Fibroblast of skin of right quadriceps (primary cell): Measurements from ENCODE around the gene ZBTB47.

ENCODE experiments used
- DNase-seq: peaks from one replicate; pipeline ENCODE4 v3.0.0-alpha.2; 2013

Gene ZBTB47

DNA sequence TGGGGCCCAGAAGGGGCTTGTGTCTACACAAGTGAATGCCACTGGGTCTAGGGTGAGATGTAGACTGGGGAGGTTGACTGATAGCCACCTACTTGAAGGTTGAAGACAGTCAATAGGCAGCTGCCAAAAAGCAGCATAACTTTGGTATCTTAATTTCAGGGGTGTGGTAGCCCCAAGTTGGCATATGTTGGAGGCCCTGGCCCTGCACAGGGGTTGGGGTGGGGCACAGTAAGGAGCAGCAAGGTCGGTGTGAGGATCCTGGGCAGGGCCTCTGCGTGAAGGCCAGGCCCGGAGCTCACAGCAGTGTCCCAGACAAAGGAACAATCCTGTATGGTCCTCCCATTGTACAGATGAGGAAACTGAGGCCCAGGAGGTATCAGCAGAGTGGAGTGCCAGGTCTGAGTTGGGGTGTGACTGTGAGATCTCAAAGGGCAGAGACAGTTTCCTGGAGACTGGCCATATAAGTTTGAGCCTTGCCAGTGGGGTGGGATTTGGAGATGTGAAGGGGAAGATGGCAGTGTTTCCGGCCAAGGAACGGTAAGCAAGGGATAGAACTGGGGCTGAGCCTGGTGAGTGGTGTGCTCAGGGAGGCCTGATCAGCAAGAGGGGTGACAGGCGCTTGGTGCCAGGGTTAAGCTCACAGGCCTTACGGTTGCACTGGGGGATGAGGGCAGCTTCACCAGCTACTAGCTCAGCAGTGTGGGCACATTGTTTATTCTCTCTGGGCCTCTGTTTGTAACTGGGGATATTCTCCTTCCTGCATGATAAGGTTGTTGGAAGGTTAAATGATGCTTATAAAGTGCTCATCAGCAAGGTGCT is 33.5 kb downstream of the ZBTB47 start:
- DNase-seq, result no peak

- DNase-seq, result no peak
These were observed 34.5 kb downstream of the ZBTB47 start for GRCh38 chr3:42688016-42688415.

- no peak for DNase-seq
These were observed 35.3 kb downstream of the ZBTB47 start for GRCh38 chr3:42688487-42689420.

- DNase-seq, result no peak
These were observed 36.0 kb downstream of the ZBTB47 start for GRCh38 chr3:42689421-42690014.

DNA sequence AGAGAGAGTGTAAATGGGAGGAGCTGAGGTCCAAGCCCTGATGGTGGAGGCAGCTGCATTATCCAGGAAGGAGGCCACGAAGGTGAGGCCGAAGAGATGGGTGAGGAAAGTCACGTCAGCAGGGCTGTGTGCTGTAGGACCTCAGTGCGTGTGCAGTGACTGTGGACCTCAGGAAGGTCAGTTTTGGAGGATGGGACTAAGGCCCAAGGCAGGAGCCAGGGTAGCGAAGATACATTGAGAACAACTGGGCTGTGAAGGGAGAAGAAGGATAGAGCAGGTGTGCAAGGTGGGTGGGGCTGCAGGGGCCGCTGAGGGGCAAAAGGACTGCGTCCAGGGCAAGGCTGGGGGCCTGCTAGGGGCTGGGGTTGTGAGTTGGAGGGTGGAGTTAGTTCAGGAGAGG is 36.7 kb downstream of the ZBTB47 start:
- no peak for DNase-seq

- DNase-seq, result no peak
These were observed 37.5 kb downstream of the ZBTB47 start for GRCh38 chr3:42690766-42691680.

DNA sequence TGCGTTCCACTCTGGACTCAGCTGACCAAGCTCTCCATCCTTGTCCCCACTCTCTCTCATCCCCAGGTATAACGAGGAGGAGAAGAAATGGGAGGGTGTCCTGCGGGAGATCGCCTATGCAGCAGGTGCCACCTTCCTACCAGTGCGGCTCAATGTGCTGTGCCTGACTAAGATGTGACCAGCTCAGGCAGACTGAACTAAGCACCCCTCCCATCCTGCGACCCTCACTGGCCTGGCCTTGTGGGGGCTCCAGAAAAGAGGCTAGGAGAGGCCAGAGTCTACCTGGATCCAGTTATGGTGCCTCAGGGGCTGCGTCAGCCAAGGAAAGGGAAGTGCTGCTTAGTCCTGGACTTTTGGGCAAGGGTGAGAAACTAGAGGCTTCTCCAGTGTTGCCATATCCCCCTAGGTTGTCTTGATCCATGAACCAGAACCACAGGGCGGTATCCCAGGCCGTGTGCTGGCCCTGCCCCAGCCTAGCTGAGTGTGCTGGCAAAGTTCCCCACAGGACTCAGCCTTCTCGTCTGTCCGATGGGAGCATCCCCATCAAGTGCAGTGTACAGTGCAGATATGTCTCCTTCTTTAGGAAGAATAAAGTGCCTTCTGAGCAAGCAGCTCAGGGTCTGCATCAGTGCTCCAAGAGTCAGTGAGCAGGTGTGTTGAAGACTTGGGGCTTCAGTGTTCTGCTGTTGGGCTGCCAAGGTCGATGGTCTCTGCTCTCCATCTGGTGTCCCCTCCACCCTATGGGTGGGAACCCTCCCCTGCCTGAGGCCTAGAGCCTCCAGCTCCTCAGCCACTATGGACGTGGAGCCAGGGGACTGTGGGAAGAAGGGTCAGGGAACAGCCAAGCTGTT is 38.5 kb downstream of the ZBTB47 start:
- no peak for DNase-seq

DNA sequence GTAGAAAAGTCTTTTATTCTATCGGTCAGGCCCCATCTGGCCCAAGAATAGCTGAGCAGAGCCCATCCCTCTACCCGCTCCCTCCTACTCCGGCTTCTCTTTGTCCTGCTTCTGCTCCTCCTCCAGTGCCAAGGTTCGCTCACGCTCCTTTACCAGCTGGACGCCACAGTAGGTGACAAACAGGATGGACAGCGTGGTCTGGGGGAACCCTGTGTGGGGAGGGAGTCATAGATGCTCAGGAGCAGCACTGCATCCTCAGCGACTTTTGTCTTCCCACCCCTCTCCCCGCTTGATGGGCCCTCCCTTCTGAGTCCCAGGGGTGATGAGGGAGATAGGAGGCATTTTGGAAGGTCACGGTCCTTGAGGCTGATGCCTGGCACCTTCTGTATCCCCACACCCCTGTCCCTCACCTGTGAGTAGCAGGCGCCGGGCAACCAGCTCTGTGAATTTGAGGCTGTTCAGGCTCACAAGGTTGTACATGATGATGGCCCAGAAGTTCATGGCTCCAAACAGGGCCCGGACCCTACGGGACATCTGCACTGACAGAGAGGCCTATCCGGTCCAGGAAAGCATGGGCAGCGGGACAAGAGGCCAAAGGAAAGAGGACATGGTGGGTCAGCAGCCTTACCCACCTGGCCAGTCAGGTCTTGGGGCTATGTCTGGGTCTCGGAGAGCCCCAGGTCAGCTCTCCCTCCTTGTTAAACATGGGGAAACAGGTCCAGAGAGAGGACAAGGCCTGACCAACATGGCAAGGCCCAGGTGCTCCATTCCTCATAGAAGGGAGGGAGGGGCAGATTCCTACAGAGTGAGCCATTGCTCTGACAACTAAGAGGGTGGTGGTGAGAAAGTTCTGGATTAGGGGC is 39.4 kb downstream of the ZBTB47 start:
- DNase-seq, result no peak

DNA sequence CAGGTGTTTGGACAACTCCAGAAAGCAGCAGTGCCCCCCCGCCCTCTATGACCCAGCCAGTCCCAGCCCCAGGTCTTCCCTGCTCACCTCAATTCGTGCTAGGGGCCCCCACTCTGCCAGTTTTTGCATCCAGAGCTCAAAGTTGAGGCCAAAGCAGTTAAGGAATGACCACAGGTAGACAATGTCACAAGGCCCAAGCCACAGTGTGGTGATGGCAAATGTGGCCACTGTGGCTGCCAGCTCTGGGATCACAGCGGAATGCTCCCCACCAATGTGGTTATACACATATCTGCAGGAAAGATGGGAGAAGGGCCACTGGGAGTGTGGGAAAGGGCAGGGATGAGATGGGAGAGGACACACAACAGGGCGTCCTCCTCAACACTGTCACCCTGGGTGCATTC is 40.0 kb downstream of the ZBTB47 start:
- no peak for DNase-seq

- DNase-seq, result no peak
These were observed 40.9 kb downstream of the ZBTB47 start for GRCh38 chr3:42694366-42694765.

- no peak for DNase-seq
These were observed 43.1 kb downstream of the ZBTB47 start for GRCh38 chr3:42696356-42697288.

DNA sequence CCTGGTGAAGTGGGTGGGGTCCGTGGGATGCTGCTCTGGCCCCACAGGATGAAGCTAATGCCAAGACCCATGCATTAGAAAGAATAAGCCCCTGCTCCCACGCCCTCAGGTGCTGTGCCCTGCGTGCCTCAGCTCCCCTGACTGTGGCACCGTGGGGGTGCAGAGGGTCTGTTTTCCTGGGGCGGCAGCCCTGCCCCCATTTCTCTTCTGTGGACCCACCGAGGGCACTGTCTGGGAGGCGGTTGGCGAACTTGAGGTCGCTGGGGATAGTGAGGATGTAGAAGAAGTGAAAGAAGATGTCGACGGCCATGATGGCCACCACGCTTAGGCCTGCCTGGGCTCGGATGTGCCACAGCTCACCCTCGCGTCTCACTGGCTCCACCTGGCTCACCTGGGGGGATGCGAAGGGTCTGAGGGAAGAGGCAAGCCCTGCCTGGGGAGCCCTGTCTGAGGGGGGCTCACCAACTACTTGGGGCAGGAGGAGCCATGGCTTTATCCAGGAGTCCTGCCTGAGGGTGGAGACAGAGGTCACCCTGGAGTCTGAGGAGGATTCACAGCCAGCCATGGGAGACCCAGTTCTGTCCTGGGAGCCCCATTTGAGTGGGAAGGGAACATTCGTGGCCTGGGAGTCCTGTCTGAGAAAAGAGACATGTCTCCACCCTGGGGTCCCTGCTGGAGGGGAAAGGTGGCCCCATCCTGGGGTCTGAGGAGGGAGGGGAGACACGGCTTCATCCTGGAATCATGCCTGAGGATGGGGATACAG is 44.0 kb downstream of the ZBTB47 start:
- DNase-seq, result no peak

DNA sequence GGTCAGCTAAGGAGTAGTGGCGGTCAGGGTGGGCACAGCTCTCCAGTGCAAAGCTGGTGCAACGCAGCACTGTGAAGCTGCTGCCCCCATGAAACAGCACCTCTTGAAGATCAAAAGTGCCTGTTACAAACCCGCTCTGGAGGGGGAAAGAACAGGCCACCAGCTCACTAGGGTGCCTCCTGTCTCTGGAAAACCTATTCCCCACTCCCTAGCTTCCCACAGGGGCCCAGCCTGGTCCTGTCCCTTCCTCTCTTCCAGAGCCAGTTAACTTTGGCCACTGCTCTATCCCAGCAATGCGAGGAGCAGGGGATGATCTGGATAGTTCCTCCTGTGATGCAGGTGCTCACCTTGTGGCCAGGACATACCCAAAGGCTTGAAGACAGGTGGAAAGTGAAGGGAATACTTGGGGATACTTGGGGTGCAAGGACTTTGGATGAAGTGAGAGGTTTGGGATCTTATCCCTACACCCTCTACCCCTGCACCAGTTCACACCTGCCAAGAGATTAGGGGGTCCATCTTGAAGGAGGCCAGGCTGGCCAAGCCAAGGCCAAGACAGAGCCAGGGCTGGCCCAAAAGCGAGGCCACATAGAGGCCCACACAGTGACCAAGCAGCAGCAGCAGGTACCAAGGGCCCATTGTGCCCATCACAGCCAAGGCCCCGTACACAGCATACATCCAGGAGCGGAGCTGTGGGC is 44.9 kb downstream of the ZBTB47 start:
- no peak for DNase-seq

- no peak for DNase-seq
These were observed 45.4 kb downstream of the ZBTB47 start for GRCh38 chr3:42698911-42699230.

- no peak for DNase-seq
These were observed 46.0 kb downstream of the ZBTB47 start for GRCh38 chr3:42699511-42699971.

DNA sequence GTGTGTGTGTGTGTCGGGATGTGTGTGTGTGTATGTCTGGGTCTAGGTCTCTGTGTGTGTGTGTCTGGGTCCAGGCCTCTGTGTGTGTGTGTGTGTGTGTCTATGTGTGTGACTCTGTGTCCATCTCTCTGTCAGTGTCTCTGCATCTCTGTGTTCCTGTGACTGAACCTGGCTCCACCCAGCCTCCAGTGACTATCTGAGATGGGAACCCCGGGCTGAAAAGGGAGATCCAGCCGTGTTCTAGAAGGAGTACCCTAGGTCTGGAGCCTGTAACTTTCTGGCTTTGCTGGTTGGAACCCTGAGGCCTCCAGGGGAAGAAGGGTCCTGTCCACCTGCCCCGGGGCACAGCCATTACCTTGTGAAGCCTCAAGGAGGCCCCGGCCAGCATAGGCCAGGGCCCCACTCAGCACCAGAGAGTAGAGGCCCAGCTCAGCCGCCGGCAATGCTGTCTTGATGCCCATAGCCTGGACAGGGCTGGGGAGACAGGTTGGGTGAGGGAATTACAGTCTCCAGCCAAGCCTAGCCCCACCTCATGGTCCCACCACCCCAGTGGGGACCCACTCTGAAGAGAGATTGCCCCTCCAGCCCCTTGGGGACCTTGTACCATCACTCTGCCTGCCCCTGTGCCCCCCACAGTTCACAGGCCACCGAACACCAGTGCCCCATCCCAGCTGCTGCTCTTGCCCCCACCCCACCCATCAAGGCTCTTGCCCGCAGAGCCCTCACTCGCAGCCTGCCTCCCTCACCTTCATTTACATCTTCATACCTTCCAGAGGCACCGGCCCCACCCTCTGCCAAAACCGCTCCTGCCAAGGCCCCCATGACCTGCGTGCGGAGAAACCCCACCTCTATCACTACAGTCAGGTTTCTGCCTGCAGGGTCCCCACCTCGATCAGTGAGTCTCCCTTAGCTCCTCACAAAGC is 47.1 kb downstream of the ZBTB47 start:
- DNase-seq, result no peak
